NCI-H2196 treated with DMSO at 0.1 percent for 48 hours (cell line): Measurements from ENCODE around the gene MCF2L2.
"Not testable (repeated sequence)": the region's sequence is repeated elsewhere in the genome, so short reads cannot be mapped to it uniquely, and the experiment has no call there.

Experiments
- DNase-seq: peaks from one replicate; lab custom pipeline; 2025; ENCODE audit not compliant: unreplicated experiment; lab: John Stamatoyannopoulos, UW

The MCF2L2 gene

DNA sequence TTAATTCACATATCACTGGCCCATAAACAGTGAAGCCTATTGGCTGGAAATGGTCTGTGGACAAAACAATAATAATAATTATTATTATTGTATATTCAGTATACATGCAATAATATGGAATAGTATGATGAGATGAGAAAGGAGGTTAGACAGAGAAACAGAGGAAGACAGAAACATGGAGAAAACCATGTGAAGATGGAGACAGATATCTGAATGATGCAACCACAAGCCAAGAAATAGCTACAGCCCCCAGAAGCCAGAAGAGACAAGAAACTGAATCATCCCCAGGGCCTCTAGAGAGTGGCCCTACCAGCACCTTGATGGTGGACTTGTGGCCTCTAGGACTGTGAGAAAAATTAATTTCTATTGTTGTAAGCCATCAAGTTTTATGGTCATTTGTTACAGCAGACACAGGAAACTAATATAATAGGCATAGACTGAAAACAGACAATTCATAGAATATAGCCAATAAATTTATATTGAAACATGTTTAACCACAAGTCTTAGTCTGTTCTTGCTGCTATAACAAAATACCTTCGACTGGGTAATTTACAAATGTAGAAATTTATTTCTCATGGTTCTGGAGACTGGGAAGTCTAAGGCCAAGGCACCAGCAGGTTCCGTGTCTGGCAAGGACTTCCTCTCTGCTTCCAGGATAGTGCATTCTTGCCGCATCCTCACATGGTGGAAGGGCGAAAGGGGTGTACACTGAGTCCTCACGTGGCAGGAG is 31.6 kb downstream of the MCF2L2 start:
- DNase-seq: no peak

DNA sequence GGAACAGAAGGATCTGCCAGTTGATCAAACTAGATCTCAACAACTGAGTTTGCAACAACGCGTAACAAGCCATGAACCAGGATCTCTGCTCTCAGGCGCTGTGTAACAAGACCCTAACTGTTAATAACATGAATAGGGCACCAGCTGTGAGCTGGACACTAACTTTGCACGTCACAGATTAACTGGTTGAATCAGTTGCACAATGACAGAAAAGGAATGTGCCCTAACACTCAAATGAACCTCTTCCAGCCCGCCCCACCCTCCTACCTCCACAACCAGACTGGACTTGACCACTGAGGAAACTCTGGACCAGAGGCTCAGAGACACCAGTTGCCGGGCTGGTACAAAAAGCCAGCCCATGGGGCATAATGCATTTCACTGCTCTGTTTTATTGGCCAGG is 34.3 kb downstream of the MCF2L2 start:
- no peak for DNase-seq

- DNase-seq: no peak
Measured at GRCh38 chr3:183393625-183394024, 34.8 kb downstream of the MCF2L2 start.

- peak; percentile 42 for DNase-seq
Measured at GRCh38 chr3:183392186-183393034, 36.0 kb downstream of the MCF2L2 start.

DNA sequence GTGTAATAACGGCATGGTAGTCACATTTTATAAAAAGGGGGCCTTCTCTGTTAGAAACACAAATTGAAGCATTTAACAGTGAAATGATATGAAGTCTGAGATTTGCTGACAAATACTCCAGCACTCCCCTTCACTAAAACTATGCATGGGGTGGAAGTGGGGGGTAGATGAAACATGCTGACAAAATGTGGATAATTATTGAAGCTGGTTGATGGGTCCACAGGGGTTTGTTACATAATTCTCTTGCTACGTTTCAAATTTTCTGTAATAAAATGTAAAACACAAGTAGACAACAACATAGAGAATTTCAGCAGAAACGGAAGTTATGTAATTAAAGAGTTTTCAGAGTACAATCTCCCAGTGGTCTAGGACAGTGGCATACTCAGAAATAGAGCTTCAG is 37.0 kb downstream of the MCF2L2 start:
- no peak for DNase-seq

DNA sequence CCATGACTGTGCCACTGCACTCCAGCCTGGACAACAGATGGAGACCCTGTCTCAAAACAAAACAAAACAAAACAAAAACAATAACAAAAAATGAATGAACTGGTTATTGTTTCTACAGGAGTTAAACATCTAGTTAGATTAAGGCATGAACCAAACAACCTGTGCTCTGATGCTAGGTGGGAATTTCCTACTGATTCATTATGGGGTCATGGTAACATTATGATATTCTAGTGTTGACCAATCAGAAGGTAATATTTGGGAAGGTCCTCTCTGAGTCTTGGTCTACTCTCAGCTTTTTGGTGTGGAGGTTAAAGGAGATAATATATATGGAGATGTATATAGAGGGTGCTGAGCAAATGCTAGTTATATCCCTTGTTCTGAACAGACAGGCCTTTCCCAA is 37.6 kb downstream of the MCF2L2 start:
- no peak for DNase-seq

- DNase-seq: no peak
Measured at GRCh38 chr3:183388213-183388895, 40.1 kb downstream of the MCF2L2 start.

DNA sequence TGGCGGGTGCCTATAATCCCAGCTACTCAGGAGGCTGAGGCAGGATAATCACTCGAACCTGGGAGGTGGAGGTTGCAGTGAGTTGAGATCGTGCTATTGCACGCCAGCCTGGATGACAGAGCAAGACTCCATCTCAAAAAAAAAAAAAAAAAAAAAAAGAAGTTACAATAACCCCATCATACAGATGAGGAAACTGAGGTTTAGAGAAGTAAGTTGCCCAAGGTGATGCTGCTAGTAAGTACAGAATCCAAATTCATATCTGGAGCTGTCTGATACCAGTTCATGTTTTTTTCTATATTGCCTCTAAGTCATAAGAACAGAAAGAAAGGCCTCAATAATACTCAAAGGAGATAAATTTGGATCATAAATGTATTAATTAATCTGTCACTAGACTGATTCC is 40.6 kb downstream of the MCF2L2 start:
- DNase-seq: no peak

- DNase-seq: no peak
Measured at GRCh38 chr3:183386651-183387050, 41.8 kb downstream of the MCF2L2 start.

GRCh38 chr3:183385698-183386613 is 42.5 kb downstream of the MCF2L2 start:
- peak; percentile 48 for DNase-seq

GRCh38 chr3:183381673-183382072 is 46.7 kb downstream of the MCF2L2 start:
- no peak for DNase-seq

DNA sequence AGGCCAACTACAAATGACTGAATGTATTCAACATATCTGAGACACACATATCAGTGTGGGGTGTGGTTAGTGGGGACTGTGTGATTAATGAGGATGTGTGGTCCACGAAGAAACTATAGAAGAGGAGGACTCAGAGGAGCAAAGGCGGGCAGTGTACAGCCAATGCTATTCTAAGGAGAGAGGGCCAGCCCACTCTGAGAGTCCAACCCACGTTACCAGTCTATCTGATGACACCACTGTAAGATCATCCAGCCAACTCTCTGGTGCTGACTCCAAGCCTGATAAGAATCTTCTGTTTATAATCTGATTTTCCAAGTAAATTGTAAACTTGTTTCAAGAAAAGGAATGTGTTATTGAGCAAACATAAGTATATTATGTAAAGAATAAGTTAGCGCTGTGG is 47.2 kb downstream of the MCF2L2 start:
- peak; percentile 25 for DNase-seq

- DNase-seq: no peak
Measured at GRCh38 chr3:183378951-183379350, 49.5 kb downstream of the MCF2L2 start.

DNA sequence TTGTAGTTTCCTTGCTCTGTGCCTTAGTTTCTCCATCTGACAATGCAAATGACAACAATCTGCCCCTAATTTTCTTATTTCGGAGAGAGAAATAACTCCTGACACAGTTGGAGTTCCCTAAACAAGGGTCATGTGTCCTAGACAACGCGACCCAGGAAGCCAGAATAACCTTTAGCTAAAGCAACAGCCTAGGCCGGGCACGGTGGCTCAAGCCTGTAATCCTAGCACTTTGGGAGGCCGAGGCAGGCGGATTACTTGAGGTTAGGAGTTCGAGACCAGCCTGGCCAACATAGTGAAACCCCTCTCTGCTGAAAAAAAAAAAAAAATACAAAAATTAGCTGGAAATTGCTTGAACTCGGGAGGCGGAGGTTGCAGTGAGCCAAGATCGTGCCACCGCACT is 49.9 kb downstream of the MCF2L2 start:
- no peak for DNase-seq

GRCh38 chr3:183378008-183378407 is 50.4 kb downstream of the MCF2L2 start:
- DNase-seq: peak; percentile 92

- peak; percentile 77 for DNase-seq
Measured at GRCh38 chr3:183377307-183377959, 51.0 kb downstream of the MCF2L2 start.

DNA sequence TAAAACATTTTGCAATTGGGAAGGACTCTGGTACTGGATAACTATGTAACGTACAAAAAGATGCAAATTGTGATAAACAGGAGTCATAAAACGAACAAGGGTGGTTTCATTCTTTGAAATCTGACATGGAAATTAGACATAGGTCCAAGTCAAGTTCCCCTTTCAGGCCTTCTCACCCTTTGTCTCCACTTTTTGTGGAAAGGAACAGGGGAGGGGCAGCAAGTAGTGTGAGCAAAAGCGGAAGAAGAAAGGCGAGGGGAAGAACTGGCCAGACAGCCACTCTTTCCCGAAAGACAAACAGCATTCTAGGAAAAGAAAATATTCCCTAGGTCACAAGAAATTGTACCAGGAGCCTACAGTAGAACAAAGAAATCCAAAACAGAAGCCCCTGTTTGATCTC is 52.6 kb downstream of the MCF2L2 start:
- DNase-seq: no peak

DNA sequence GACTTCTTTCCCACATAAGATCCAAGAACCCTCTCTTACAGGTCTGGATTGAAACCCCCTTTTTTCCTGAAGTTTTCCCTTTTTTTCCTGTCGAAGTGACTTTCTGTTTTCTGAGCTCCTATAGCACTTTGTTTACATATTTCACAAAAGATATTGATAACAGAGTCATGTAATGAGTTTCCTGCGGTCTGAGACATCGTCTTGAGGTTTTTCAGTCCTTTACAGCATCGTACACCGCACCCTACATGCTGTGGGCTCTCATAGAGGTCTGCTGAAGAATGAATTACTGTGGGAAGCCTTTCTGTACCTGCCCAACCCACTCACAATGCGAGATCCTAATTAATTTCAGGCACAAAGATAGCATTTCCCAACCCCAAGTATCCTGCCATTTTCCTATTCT is 53.1 kb downstream of the MCF2L2 start:
- no peak for DNase-seq

DNA sequence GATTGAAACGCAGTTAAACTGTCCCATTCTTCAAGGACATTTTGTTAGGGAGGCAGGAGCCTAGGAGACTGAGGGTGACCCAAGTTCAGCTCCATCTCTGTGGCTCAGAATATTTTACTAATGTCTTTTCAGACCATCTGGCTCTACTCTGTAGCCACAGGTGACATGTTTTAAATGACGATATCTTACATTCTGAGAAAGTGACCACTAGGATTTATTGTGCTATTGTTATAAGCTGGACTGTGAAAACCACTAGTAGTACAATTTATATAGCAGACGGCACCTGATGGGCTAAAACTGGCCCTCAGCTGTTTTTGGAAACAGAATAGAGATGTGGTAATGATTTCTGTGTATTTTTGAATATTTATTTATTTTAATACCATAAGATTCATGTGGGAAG is 55.5 kb downstream of the MCF2L2 start:
- DNase-seq: no peak

GRCh38 chr3:183371600-183371968 is 56.8 kb downstream of the MCF2L2 start:
- DNase-seq: not testable (repeated sequence)
